GM12878 (cell line): Measurements from ENCODE around the gene C2CD5. TPM values are rescaled to one million over a fixed set of nuclear protein-coding genes. Genes with fewer than 3 reads are reported as not detected.

Experiments used
- ATAC-seq: fragments of 200-7000 bp; cut with Tn5 transposase; 3 replicates; pipeline ENCODE4 v1.9.1; 2020; ENCODE audit warnings: mild to moderate bottlenecking, moderate library complexity
- BruUV-seq: library from RNA; stranded (reverse); fragments of 400-500 nt; replicated peaks from 2 replicates; lab custom pipeline; 2021; lab: Mats Ljungman, UMichigan
- CTCF ChIA-PET: fragments of 300-600 bp; sonication (Branson Sonifier 250); formaldehyde crosslinking; extraction: SDS; loops from one replicate; lab custom pipeline; 2021; ENCODE audit warnings: inconsistent platforms; lab: Yijun Ruan, JAX
- POLR2A ChIA-PET: fragments of 350-600 bp; formaldehyde crosslinking; extraction: SDS; loops from one replicate; lab custom pipeline; 2021; ENCODE audit warnings: inconsistent platforms; lab: Charles Lee
- RAD21 ChIA-PET: fragments of 300-600 bp; sonication (Branson Sonifier 250); formaldehyde crosslinking; loops from one replicate; lab custom pipeline; 2023; ENCODE audit warnings: antibody characterized with exemption; ENCODE audit not compliant: unreplicated experiment; lab: Charles Lee
- SMC1A ChIA-PET: fragments of 300-600 bp; sonication (Branson Sonifier 250); formaldehyde crosslinking; loops from one replicate; lab custom pipeline; 2023; ENCODE audit not compliant: unreplicated experiment, uncharacterized antibody; lab: Charles Lee
- DNase-seq: peaks from one replicate; pipeline ENCODE4 v3.0.0-alpha.2; 2011; ENCODE audit warnings: low read depth, low spot score
- FAIRE-seq: peaks from 3 replicates; lab custom pipeline; 2011; peaks lifted over from hg19 to GRCh38; lab: Jason Lieb, UNC
- H2AFZ ChIP-seq: 2 replicates; pipeline ENCODE4 v1.6.0; 2011; ENCODE audit warnings: low read depth, low read length, control low read depth; ENCODE audit not compliant: control insufficient read depth
- H3K27ac ChIP-seq: 2 replicates; pipeline ENCODE4 v1.5.1; 2011; ENCODE audit warnings: control low read depth; ENCODE audit not compliant: control insufficient read depth, insufficient read depth
- H3K27me3 ChIP-seq, 2 experiments: replicated peaks in 1 of 2; 2 replicates each; pipeline versions ENCODE4 v1.6.0 to v1.6.1; 2011; ENCODE audit warnings: low read length in 1 of 2; ENCODE audit not compliant: control insufficient read depth in 2 of 2, insufficient read depth in 2 of 2
- H3K36me3 ChIP-seq, 2 experiments: 2 replicates each; pipeline ENCODE4 v1.5.1; 2011; ENCODE audit warnings: low read length in 1 of 2; ENCODE audit not compliant: control insufficient read depth in 2 of 2, insufficient read depth in 2 of 2
- H3K4me1 ChIP-seq: 2 replicates; pipeline ENCODE4 v1.6.1; 2011; ENCODE audit warnings: mild to moderate bottlenecking, low read length, moderate library complexity, mixed read lengths; ENCODE audit not compliant: control insufficient read depth, insufficient read depth
- H3K4me2 ChIP-seq: 2 replicates; pipeline ENCODE4 v1.6.0; 2011; ENCODE audit warnings: control low read depth; ENCODE audit not compliant: control insufficient read depth, insufficient read depth
- H3K4me3 ChIP-seq: fragments of 200-600 bp; sonication (generic); 2 replicates; pipeline ENCODE4 v1.5.1; 2016
- H3K79me2 ChIP-seq: 2 replicates; pipeline ENCODE4 v1.6.0; 2011; ENCODE audit warnings: low read length; ENCODE audit not compliant: control insufficient read depth, insufficient read depth
- H3K9ac ChIP-seq: 2 replicates; pipeline ENCODE4 v1.8.0; 2011; ENCODE audit warnings: low read length, control low read depth, mixed read lengths; ENCODE audit not compliant: control insufficient read depth, insufficient read depth
- H3K9me3 ChIP-seq: replicated peaks from 3 replicates; pipeline ENCODE4 v1.5.1; 2011; ENCODE audit warnings: mild to moderate bottlenecking, low read length; ENCODE audit not compliant: control insufficient read depth, insufficient read depth
- H4K20me1 ChIP-seq: 2 replicates; pipeline ENCODE4 v1.6.0; 2011; ENCODE audit not compliant: control insufficient read depth, insufficient read depth
- CBX3 ChIP-seq: fragments of 200-600 bp; sonication (generic); IDR thresholded peaks from 2 replicates; pipeline ENCODE4 v1.6.1; 2016; ENCODE audit warnings: low read depth, borderline replicate concordance
- ESRRA ChIP-seq: IDR thresholded peaks from 2 replicates; pipeline ENCODE4 v1.6.1; 2012; ENCODE audit warnings: mild to moderate bottlenecking, low read length, improper control_type of control experiment
- IRF5 ChIP-seq: fragments of 450-650 bp; IDR thresholded peaks from 2 replicates; pipeline ENCODE4 v1.6.1; 2017; ENCODE audit warnings: borderline replicate concordance
- LARP7 ChIP-seq: fragments of 450-650 bp; IDR thresholded peaks from 2 replicates; pipeline ENCODE4 v1.6.1; 2017; ENCODE audit warnings: mild to moderate bottlenecking
- PAX5 ChIP-seq: IDR thresholded peaks from 2 replicates; pipeline ENCODE4 v1.6.1; 2011; ENCODE audit warnings: low read depth, low read length, borderline replicate concordance
- RB1 ChIP-seq: fragments of 450-650 bp; formaldehyde crosslinking; IDR thresholded peaks from 2 replicates; pipeline ENCODE4 v1.6.1; 2017; ENCODE audit warnings: mild to moderate bottlenecking, borderline replicate concordance
- SRF ChIP-seq, 2 experiments: IDR thresholded peaks; 2 replicates each; pipeline ENCODE4 v1.6.1; 2011; ENCODE audit warnings: low read depth in 2 of 2, low read length in 2 of 2, mild to moderate bottlenecking in 1 of 2, moderate library complexity in 1 of 2
- in situ Hi-C: fragments of 300-500 bp; cut with MboI; formaldehyde crosslinking; loops from 9 replicates; pipeline ENCODE4 v1.14.3; 2018; ENCODE audit warnings: mixed read lengths
- intact Hi-C: fragments of 100-400 bp; cut with micrococcal nuclease; formaldehyde crosslinking; loops from one replicate; pipeline ENCODE4 v1.14.2; 2022; ENCODE audit not compliant: unreplicated experiment
- polyA plus RNA-seq, 11 experiments: library from polyadenylated mRNA; depleted of rRNA in 4 of 11; unstranded in 6 of 11; stranded (reverse) in 5 of 11; fragments of >200 nt; fragmentation: Nextera tagmentation in 4 of 11; fragmentation: Illumina TruSeq in 1 of 11; extraction: Ambion mirVana in 4 of 11; extraction: Trizol in 1 of 11; gene quantifications; 1 replicate in 1 of 11; 2 replicates in 10 of 11; pipeline versions ENCODE4 v1.2.1 to v1.2.3, GENCODE V29; 2011 to 2016; ENCODE audit warnings: inconsistent platforms in 2 of 11, missing spikeins in 2 of 11, low read depth in 1 of 11
- total RNA-seq, 4 experiments: library from RNA; depleted of rRNA in 3 of 4; stranded (reverse); fragments of >200 nt in 3 of 4; fragmentation: Illumina TruSeq in 1 of 4; extraction: Trizol in 1 of 4; gene quantifications; 2 replicates each; pipeline versions ENCODE4 v1.2.1 to v1.2.3, GENCODE V29; 2013 to 2021

The C2CD5 gene
- total and polyA plus RNA-seq, 10 of the 15 experiments (the other 5 are each of a cell fraction or from before 2014, with no cell fraction given), result 7.7 to 55.0 (median 27.0) TPM

GRCh38 chr12:22431693-22432251, 112.6 kb downstream of the C2CD5 start (continued):
- TF ChIP-seq RB1 (no peak), IRF5 (no peak), PAX5 (no peak)

- Histone ChIP-seq H2AFZ (no peak overlapping the region), H3K4me1 (no peaks in the 10 kb centered on the region), H3K27ac (no peak overlapping the region), H3K4me3 (no peak overlapping the region), H3K9me3 (no peaks in the 10 kb centered on the region), H3K79me2 (no peaks in the 10 kb centered on the region), H3K4me2 (no peak overlapping the region), H3K9ac (no peak overlapping the region), H3K36me3 (no peaks in the 10 kb centered on the region), H3K27me3 (no peaks in the 10 kb centered on the region), H4K20me1 (no peaks in the 10 kb centered on the region)
- RAD21 ChIA-PET, result no interaction called here
- ATAC-seq (peak; percentile 38; the same call in 2 of the 3 replicates), FAIRE-seq (no peak), DNase-seq (no peak)
- intact Hi-C loops, result no loop called here
- CTCF ChIA-PET, result no interaction called here
- POLR2A ChIA-PET, result no interaction called here
- no TSS peak for BruUV-seq
- in situ Hi-C loops, result no loop called here
- TF ChIP-seq LARP7 (no peak), ESRRA (no peak), CBX3 (no peak), SRF (IDR thresholded peaks at IDR 0.05; ENCODE audit: low read depth in 2 of 2, low read length in 2 of 2) (no peak)
- SMC1A ChIA-PET, result no interaction called here
These were observed 127.5 kb downstream of the C2CD5 start for GRCh38 chr12:22416801-22417200.
